DMS53 treated with DMSO at 0.1 percent for 48 hours (cell line): ENCODE data around the gene GALNT16.

Source experiments
- DNase-seq: peaks from one replicate; lab custom pipeline; 2025; ENCODE audit not compliant: unreplicated experiment; lab: John Stamatoyannopoulos, UW

The GALNT16 gene

DNA sequence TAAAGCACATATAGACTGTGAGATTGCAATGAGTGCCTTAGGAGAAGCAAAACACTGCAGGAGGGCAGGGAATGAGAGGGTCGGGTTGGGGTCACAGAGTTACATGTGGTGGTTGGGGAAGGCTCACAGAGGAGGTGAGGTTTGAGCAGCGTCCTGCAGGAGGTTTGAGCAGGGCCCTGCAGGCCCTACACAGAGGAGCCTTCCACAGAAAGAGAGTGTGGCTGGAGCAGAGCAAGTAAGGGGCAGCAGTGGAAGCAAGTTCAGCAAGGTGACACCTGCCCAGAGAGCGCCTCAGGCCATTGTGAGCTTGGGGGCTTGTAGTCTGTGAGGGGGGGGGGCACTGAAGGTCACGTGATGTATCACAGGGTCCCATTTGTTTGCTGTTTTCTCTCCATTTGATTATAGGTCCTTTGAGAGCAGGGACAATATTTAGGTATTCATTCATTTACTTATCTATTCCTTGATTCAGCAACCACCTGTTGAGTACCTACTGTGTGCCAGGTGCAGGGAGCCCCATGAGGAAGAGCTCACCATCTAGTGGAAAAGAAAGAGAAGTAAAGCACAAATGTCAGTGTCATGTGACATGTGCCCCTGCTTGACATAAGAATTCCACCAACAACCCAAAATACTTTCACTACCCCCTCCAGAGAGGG, 56.6 kb downstream of the GALNT16 start:
- DNase-seq, result no peak

DNA sequence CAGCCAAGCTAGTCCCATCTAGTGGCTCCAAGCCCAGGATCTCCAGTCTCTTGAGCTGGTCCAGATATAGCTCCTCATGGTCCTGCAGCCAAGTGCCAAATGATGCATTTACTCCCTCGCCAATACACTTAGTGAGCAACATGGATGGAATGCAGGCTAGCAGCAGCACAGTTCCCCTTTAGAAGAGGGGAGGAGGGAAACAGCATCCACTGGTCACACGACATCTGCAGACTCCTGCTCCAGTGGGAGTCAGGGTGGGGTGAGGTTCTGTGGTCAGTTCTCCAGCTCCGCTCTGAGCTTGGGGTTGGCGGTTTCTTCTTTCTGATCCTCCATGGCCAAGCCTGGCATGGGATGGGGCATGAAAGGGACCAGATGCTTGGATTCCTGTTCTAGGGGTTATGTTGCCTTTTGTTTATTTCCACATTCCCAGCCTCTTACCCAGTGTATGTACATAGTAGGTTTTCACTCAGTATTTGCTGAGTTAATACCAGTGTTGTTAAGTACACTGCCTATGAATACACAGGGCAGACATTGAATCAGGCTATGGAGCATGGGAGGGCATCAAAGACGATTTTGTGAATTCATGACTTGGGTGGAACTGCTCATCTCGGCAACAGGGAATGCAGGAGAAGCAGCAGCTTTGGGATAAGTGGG, 57.3 kb downstream of the GALNT16 start:
- DNase-seq, result no peak

DNA sequence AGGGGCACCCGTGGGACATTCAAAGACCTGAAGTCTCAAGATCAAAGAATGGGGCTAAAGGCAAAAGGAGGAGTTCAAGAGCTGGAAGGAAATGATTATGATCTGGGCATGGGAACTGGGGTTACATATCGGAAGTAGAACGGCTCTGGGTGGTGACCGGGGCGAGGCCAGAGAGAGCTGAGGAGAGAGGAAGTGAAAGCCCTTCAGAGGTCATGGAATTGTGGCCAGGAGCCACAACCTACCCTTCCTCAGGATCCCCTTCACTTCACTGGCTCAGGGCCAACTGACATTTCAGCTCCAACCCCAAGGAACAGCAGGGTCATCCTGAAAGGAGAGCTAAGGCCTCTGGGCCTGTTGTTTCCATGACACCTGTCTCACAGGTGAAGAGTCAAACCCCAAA, 57.8 kb downstream of the GALNT16 start:
- DNase-seq, result no peak

DNA sequence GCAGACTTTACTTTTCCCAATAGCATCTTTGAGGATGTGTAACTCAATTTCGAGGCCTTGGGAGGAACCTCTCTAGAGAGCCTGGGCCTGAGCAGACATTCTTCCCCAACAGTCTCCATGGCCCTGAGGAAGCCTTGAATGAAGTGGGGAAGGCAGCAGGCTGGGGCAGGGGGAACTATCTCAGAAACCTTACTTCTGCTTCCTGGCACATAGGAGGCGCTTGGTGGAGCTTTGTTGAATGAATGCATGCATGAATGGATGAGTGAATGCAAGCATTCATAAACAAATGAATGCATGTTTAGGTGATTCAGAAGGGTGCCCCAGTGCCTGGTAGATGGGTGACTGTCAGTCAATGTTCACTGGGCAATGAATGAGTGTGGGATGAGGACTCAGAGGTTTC, 58.3 kb downstream of the GALNT16 start:
- no peak for DNase-seq

DNA sequence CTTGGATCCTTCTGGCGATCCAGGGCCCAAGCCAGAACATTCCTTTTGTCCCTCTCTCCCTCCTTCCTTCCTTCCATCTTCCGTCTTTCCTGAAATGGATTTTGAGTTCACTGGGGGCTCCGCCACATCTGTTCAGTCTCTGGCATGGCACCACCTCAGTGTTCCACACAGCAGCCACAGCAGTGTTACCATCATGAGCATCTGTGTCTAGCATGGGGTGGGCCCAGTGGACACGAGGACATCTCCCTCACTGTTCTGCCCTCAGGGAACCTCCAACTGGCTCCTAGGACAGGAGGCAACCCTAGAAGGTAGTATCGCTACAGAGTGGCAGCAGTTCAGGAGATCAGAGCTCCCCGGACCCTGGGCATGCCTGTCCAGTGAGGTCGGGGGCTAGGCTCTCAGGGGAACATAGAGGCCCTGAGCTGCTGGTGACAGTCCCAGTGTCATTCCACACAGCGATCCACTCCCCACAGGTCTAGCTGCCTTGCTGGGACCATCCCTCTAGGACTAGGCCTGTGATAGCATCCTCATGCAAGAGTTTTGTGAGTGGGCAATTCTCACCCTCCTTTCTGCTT, 59.0 kb downstream of the GALNT16 start:
- DNase-seq, result no peak

DNA sequence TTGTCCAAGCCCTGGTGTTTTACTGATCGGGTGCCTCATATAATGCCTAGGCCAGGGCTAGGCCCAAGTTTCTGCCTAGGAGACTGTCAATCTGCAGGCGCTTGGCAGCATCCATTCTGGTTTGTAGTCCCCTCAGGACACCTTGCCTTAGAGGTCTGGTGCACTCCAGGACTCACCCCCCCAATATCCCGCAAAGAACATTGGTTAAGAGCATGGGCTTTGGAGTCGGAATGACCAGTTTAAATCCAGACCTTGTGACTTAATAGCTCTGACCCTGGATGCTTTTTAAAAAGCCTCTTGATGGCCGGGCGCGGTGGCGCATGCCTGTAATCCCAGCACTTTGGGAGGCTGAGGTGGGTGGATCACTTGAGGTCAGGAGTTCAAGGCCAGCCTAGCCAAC, 60.0 kb downstream of the GALNT16 start:
- DNase-seq, result no peak

DNA sequence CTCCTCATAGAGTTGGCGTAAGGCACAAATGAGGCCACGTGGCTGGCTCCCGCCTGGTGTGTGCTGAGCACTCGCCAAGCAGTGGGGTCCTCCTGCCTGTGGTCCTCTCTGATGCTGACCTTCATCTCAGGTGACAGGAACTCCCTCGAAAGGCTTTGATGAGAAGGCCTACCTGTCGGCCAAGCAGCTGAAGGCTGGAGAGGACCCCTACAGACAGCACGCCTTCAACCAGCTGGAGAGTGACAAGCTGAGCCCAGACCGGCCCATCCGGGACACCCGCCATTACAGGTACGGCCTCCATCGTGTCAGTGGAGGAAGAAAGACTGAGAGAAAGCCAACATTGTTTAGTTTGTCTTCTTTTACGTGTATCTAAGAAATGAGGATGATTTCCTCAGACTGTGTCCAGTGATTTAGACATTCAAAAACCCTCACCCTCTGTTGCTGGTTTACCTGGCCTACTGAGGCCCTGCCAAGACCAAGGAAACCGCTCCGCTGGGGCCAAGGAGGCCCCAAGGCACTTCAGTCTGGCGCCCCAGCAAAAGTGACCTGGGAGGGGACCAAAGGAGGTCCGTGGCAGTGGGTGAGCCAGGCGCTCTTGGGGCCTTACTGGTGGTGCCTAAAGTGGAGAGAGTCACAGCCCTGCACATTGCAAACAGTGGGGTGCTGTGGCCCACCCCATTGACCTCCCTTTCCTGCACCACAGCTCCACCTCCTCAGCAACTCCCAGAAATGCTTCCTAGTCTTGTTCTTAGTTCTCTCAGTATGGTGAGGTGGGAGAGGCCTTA, 60.8 kb downstream of the GALNT16 start:
- no peak for DNase-seq

DNA sequence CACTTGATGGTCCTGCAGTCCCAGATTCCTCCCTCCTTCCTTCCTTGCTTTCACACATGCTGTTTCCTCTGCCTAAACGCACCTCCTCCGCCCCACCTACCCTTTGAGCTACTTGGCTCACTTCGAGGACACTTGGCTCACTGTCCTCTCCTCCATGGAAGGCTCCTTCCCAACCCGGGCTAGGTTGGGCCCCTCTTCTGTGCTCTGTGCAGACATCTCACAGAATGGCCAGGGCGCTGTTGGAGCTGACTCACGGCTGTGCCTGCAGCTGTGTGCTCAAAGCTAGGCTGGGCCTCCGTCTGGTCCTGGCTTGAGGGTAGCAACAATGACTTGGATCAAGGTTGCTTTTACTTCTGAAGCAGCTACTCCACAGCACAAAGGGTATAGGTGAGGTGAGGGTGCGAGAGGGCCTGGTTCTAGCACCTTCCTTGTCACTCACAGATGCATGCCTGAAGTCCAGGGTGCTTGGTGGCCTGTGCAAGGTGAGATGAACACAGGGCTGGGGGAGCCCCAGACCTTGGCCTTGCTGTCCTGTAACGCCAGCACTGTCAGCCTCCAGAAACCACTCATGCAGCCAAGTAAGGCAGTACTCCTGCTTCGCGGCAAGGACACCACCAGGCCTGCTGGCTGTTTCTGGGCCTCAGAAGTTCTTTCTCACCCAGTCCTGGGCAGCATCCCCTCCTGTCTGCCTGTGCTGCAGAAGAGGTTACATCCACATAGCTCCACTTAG, 61.8 kb downstream of the GALNT16 start:
- no peak for DNase-seq

DNA sequence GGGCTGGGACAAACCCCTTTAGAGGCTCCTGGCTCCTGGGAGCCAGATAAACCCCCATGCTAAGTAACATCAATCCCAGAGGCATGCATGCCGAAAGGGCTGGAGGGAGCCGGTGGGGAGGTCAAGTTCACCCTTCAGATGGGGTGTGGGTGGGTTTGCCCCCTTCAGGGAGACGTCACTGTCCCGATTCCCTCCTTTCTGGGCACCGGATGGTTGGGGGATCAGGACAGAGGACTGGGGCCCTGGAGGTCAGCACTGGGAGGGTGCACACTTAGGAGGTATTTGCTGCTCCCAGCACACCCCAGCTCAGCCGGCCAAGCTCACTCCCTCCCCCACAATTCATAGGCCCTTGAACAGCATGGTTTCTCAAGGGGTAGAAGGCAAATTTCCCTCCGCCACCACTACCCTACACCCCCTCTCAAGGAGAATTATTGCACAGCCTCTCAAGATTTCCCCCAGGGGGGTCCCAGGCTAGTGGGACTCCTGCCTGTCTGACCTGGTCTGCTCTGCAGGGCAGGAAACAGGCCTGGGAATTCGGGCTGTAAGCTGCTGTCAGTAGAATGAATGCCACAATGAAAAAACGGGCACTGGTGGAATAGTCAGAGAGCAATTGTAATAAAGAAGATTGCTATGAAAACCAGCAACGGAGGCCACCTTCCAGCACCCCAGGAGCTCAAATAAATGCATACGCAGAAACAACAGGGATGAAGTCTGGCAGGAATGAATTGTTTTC, 63.5 kb downstream of the GALNT16 start:
- no peak for DNase-seq

DNA sequence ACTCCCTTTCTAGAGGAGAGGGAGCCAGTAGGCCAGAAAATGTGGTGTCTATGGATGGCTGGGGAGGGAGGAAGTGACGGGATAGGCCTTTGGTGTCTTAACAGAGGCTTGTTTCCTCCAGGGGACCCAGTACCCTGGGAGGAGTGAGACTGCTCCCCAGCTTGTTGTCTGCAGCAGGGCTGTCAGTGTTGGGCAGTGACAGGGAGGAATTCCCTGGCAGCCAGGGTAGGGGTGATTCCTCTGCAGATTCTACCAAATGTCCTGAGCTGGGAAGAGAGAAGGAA, 64.0 kb downstream of the GALNT16 start:
- no peak for DNase-seq

DNA sequence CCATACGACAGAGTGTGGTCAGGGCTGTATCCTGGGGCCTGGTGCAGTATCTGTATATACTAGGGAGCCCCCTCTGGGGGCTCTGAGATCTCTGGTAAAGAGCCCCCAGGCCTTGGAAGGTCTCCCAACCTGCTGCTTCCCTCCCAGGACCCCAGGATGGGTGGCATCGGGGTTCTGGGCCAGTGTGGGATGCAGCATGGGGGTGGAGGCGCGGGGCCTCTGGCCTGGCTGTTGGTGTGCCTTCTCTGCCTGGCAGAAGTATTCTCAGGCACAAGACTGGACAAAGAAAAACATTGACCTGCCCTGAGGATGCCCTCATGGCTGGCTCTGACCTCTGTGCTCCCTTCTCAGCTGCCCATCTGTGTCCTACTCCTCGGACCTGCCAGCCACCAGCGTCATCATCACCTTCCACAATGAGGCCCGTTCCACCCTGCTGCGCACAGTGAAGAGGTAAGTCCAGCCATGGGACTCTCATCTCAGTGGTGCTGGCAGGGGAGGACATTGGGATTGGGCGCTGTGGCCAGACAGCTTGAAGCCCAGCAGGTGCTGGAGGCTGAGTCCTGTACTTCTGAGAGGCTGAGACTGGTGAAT, 64.5 kb downstream of the GALNT16 start:
- DNase-seq, result no peak

DNA sequence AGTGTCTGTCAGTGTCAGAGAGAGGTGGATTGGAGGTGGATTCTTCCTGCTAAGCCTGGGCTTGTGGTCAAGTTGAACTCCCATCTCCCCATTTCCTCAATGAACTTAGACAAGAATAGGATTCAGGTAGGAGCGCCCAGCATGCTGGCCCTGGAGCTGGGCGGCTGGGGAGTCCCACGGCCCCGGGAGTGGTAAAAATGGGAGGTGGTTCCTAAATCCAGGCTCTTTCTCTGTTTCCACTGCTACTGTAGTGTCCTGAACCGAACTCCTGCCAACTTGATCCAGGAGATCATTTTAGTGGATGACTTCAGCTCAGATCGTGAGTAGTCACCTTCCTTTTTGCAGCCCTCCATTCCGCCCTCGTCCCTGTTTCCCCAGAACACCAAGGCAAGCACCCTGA, 65.1 kb downstream of the GALNT16 start:
- no peak for DNase-seq

DNA sequence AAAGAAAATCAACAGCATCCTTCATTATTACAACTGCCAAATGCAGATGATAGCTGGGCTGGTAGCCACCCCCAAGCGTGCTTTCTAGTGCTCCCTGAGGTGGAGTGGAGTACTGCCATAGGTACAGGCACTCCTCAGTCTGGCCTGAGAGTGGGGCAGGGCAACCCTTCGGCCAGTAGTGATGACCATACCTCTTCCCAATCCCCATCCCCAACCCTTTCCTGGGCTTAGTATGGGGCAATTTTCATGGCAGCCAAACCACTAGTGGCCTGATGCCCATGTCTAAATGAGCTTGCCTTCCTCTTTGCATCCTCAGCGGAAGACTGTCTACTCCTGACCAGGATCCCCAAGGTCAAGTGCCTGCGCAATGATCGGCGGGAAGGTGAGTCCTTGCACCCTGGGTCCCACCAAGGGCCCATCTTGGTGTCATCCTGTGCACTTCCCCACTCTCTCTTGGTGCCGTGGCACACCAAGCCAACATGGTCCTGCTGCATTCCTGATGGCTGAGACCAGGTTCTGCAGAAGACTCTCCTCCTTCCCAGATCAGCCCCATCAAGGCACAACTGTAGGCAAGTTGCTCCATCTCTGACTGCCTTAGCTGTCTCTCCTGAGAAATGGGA, 65.8 kb downstream of the GALNT16 start:
- DNase-seq, result no peak

DNA sequence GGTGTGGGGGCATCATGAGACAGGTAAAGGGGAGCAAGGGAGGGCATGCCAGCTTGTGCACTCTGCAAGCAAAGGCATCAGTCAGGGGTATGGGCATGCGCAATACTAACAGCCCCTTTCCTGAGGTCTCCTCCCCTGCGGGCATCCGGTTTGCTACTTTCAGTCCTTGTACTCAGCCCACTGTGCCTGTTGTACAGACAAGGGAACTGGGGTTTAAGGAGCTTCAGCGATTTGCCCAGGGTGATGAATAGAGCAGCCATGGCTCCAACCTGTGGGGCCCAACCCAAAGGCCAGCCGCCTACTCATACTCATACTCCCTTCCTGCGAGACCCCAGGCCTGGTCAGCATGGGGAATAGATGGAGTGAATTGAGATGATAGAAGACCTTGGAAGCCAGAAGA, 66.7 kb downstream of the GALNT16 start:
- DNase-seq, result no peak

DNA sequence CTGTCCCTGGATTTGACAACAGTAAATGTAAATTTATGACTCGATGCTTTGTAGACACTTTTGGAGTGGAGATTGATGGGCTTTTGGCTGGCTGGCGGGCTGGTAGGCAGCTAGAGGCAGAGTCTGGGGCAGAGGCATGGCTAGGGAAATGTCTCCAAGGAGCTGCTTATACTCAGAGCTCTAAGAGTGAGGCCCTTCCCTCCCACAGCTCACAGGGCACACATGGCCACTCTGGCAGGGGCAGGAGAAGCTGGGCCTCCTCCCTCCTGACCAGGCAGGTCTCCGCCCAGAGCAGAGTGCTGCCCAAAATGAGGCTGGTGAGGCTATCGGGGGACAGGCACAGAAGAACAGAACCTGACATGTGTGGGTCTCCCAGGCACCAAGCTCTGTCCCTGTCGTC, 67.5 kb downstream of the GALNT16 start:
- DNase-seq, result no peak

DNA sequence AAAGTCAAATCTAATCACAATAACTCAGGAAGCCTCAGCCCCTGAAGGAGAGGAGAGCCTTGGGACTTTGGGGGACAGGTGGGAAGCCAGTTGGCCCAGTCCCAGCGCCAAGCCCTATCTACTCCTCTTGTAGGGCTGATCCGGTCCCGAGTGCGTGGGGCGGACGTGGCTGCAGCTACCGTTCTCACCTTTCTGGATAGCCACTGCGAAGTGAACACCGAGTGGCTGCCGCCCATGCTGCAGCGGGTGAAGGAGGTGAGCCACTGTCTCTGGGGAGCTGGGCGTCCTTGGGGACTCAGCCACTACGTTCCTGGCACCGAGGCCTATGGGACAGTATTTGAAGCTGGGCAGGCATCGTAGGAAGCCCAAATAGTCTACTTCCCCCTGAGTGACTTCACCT, 68.4 kb downstream of the GALNT16 start:
- no peak for DNase-seq

DNA sequence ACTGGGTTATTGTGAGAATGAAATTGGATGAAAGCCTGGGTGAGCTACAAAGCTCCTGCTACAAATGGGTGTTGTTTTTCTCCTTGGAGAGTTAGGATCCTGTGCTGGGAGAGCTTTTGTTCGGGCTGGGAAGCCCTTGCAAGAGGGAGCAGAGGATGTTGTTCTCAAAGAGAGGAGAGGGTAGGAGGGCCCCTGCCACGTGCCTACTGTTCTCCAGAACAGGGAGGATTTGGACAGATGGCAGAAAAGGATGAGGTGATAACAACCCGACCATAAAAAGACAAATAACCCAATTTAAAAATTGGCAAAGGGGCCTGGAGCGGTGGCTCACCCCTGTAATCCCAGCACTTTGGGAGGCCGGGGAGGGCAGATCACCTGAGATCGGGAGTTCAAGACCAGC, 68.8 kb downstream of the GALNT16 start:
- no peak for DNase-seq

DNA sequence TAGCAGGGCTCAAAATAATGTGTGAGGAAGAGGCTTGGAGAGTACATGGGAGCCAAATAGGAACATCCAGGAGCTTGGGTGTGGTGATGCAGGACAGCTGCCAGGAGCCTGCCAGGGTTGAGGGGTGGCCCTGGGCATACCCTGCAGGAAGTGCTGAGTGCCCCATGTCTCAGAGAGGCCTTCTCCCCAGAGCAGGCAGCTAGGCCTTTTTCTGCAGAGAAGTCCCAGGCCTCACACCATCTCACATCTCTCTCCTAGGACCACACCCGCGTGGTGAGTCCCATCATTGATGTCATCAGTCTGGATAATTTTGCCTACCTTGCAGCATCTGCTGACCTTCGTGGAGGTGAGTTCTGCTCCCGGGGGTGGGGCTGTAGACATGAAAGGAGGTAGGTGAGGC, 71.2 kb downstream of the GALNT16 start:
- DNase-seq, result no peak

DNA sequence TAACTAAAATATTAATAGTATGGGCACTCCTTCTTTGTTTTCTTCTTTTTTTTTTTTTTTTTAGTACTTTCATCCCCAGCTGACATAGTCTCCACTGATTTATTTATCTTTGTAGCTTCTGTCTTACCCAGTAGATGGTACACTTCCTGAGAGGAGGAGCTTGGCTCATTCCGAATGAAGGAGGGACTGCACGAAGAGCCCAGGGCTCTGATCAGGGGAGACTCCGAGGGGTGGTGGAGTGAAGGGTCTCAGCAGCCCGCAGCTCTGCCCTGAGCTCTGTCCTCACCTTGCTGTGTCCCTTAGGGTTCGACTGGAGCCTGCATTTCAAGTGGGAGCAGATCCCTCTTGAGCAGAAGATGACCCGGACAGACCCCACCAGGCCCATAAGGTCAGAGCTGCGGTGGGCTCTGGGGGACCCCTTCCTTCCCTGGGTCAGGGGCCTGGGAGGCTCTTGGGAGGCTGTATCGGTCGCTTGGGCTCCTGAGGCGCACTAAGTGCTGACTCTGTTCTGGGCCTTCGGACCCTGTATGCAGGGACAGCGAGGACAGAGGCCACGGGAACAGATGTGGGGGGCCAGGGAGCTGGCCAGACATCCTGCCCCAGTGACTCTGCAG, 72.9 kb downstream of the GALNT16 start:
- DNase-seq, result no peak
